HCT116 (cell line): Measurements from ENCODE around the gene MEI1. TPM values are rescaled to one million over a fixed set of nuclear protein-coding genes. Genes with fewer than 3 reads are reported as not detected.

ENCODE experiments used
- ATAC-seq: fragments of 200-7000 bp; cut with Tn5 transposase; 2 replicates; pipeline ENCODE4 v1.9.1; 2020; ENCODE audit warnings: mild to moderate bottlenecking, moderate library complexity
- BruUV-seq: library from RNA; stranded (reverse); fragments of 400-500 nt; replicated peaks from 2 replicates; lab custom pipeline; 2021; lab: Mats Ljungman, UMichigan
- CTCF ChIA-PET: fragments of 300-600 bp; sonication (Branson Sonifier 250); formaldehyde crosslinking; loops from one replicate; lab custom pipeline; 2021; ENCODE audit warnings: antibody characterized with exemption; lab: Charles Lee
- POLR2A ChIA-PET: fragments of 300-600, 350-600 bp; sonication (Branson Sonifier 250); formaldehyde crosslinking; loops from one replicate; lab custom pipeline; 2021; ENCODE audit warnings: antibody characterized with exemption; lab: Charles Lee
- RAD21 ChIA-PET, 2 experiments: fragments of 300-600 bp; sonication (Branson Sonifier 250); formaldehyde crosslinking; loops; one replicate each; lab custom pipeline; 2023; ENCODE audit warnings: low total read pairs in 2 of 2; ENCODE audit not compliant: uncharacterized antibody in 2 of 2, unreplicated experiment in 2 of 2, low non-redundant PET in 1 of 2; lab: Charles Lee
- DNase-seq: peaks from one replicate; pipeline ENCODE4 v3.0.0-alpha.2; 2010; ENCODE audit warnings: low read depth, low spot score
- H2AFZ ChIP-seq: fragments of 200-600 bp; shearing (Covaris generic), sonication (generic); 2 replicates; pipeline ENCODE4 v1.6.1; 2017; ENCODE audit warnings: low read depth, mixed run types, mixed read lengths, antibody characterized with exemption, low read length; ENCODE audit not compliant: poor library complexity, severe bottlenecking
- H3K27ac ChIP-seq: 2 replicates; pipeline ENCODE4 v1.5.1; 2012; ENCODE audit warnings: low read depth, low read length
- H3K27me3 ChIP-seq: fragments of 200-600 bp; sonication (generic); 2 replicates; pipeline ENCODE4 v1.6.1; 2016; ENCODE audit warnings: mixed run types, low read length, mixed read lengths; ENCODE audit not compliant: insufficient read depth
- H3K36me3 ChIP-seq, 2 experiments: fragments of 200-500 bp in 1 of 2; fragments of 200-600 bp in 1 of 2; sonication (Bioruptor generic) in 1 of 2; sonication (generic) in 1 of 2; 2 replicates each; pipeline versions ENCODE4 v1.5.1 to v1.6.1; 2014 to 2016; ENCODE audit warnings: low read length in 2 of 2, inconsistent platforms in 1 of 2, mixed read lengths in 1 of 2, mixed run types in 1 of 2; ENCODE audit not compliant: insufficient read depth in 2 of 2, control insufficient read depth in 1 of 2
- H3K4me1 ChIP-seq, 2 experiments: fragments of 200-600 bp in 1 of 2; sonication (generic) in 1 of 2; 2 replicates each; pipeline versions ENCODE4 v1.5.1 to v1.6.1; 2012 to 2017; ENCODE audit warnings: low read length in 2 of 2, inconsistent platforms in 1 of 2, mild to moderate bottlenecking in 1 of 2, mixed read lengths in 1 of 2, mixed run types in 1 of 2, moderate library complexity in 1 of 2; ENCODE audit not compliant: insufficient read depth in 2 of 2, control insufficient read depth in 1 of 2
- H3K4me2 ChIP-seq: fragments of 200-600 bp; sonication (generic); 2 replicates; pipeline ENCODE4 v1.6.1; 2017; ENCODE audit warnings: mixed run types, low read length, mixed read lengths
- H3K4me3 ChIP-seq, 2 experiments: fragments of 200-600 bp in 1 of 2; sonication (generic) in 1 of 2; replicated peaks in 1 of 2; 2 replicates each; pipeline ENCODE4 v1.5.1; 2011 to 2016; ENCODE audit warnings: low read length in 2 of 2, control low read depth in 1 of 2, low read depth in 1 of 2, mild to moderate bottlenecking in 1 of 2, mixed read lengths in 1 of 2, mixed run types in 1 of 2
- H3K79me2 ChIP-seq: fragments of 200-600 bp; sonication (generic); 2 replicates; pipeline ENCODE4 v1.6.1; 2017; ENCODE audit warnings: mild to moderate bottlenecking, mixed run types, low read length, moderate library complexity, mixed read lengths; ENCODE audit not compliant: insufficient read depth
- H3K9ac ChIP-seq: fragments of 200-600 bp; sonication (generic); 2 replicates; pipeline ENCODE4 v1.6.1; 2016; ENCODE audit warnings: low read length, mixed read lengths
- H3K9me2 ChIP-seq: fragments of 200-600 bp; sonication (generic), shearing (Covaris generic); 2 replicates; pipeline ENCODE4 v1.6.1; 2017; ENCODE audit warnings: mixed run types, mild to moderate bottlenecking, moderate library complexity; ENCODE audit not compliant: insufficient read depth
- H3K9me3 ChIP-seq, 2 experiments: fragments of 200-500 bp in 1 of 2; fragments of 200-600 bp in 1 of 2; sonication (Bioruptor generic) in 1 of 2; sonication (generic) in 1 of 2; 2 replicates each; pipeline ENCODE4 v1.6.1; 2014 to 2017; ENCODE audit warnings: low read length in 2 of 2, mixed read lengths in 2 of 2, inconsistent platforms in 1 of 2, low read depth in 1 of 2, mild to moderate bottlenecking in 1 of 2, mixed run types in 1 of 2, moderate library complexity in 1 of 2; ENCODE audit not compliant: control insufficient read depth in 1 of 2, insufficient read depth in 1 of 2
- H4K20me1 ChIP-seq: fragments of 200-600 bp; sonication (generic), shearing (Covaris generic); 2 replicates; pipeline ENCODE4 v1.6.1; 2017; ENCODE audit warnings: mixed run types, mild to moderate bottlenecking, moderate library complexity; ENCODE audit not compliant: insufficient read depth
- EGR1 ChIP-seq: IDR thresholded peaks from 2 replicates; pipeline ENCODE4 v1.6.1; 2012; ENCODE audit warnings: low read depth
- EZH2 ChIP-seq: fragments of 200-600 bp; sonication (generic); IDR thresholded peaks from 2 replicates; pipeline ENCODE4 v1.6.1; 2017; ENCODE audit warnings: antibody characterized with exemption, mixed run types
- EZH2phosphoT487 ChIP-seq: fragments of 200-600 bp; IDR thresholded peaks from 2 replicates; pipeline ENCODE4 v1.6.1; 2018; ENCODE audit warnings: antibody characterized with exemption, borderline replicate concordance
- JUND ChIP-seq: IDR thresholded peaks from 2 replicates; pipeline ENCODE4 v1.6.1; 2012
- POLR2AphosphoS5 ChIP-seq: IDR thresholded peaks from 2 replicates; pipeline ENCODE4 v1.6.1; 2011; ENCODE audit warnings: mild to moderate bottlenecking, low read depth, low read length, moderate library complexity
- RAD21 ChIP-seq: IDR thresholded peaks from 2 replicates; pipeline ENCODE4 v1.6.1; 2012; ENCODE audit warnings: low read depth, mild to moderate bottlenecking
- intact Hi-C: fragments of 100-400 bp; cut with micrococcal nuclease; formaldehyde crosslinking; loops from 2 replicates; pipeline ENCODE4 v1.10.0; 2022
- total RNA-seq: library from RNA; stranded (reverse); gene quantifications from one replicate; pipeline ENCODE4 v1.2.1, GENCODE V29; 2021; ENCODE audit not compliant: unreplicated experiment
- TF ChIP-seq, protein P1 (sequence below): IDR thresholded peaks from 2 replicates; pipeline ENCODE4 v1.6.1; 2012
- TF ChIP-seq, protein P2 (sequence below): IDR thresholded peaks from 2 replicates; pipeline ENCODE4 v1.6.1; 2012

Gene MEI1
- total RNA-seq, 1 experiment from 2014 or later: 0.64 TPM

DNA sequence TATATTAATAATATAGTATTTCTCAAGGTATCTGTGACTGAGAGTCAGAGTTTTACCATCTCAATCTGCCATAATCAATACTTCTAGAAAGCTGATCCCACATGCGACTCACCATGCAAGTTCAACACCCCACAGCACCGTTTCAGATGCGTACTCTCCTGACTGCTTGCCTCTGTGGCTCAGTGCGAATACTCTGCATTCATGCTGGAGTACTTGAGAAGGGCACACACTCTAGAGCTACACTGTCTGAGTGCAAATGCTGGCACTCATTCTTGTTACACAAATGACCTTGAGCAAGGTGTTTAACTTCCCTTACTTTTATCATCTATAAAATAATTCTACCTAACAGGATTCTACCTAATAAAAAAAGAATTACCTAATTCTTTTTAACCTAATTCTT lies 23.2 kb upstream of the MEI1 start:
- H3K4me2 ChIP-seq: no peak overlapping the region
- H3K27me3 ChIP-seq: no peaks in the 10 kb centered on the region
- H3K79me2 ChIP-seq: peaks cover 96% of the 10 kb centered on the region
- no peak overlapping the region for H3K9ac ChIP-seq
- TF ChIP-seq, protein P1, sequence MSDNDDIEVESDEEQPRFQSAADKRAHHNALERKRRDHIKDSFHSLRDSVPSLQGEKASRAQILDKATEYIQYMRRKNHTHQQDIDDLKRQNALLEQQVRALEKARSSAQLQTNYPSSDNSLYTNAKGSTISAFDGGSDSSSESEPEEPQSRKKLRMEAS: no peak
- TF ChIP-seq RAD21: no peak
- no peak for TF ChIP-seq JUND
- TF ChIP-seq, protein P2, sequence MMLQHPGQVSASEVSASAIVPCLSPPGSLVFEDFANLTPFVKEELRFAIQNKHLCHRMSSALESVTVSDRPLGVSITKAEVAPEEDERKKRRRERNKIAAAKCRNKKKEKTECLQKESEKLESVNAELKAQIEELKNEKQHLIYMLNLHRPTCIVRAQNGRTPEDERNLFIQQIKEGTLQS: no peak
- TF ChIP-seq EZH2phosphoT487: no peak
- TF ChIP-seq EGR1: no peak
- H4K20me1 ChIP-seq: peaks cover 31% of the 10 kb centered on the region; the same call in 1 of the 2 replicates
- H2AFZ ChIP-seq: no peak overlapping the region
- ATAC-seq (no peak), DNase-seq (no peak)
- H3K9me3 ChIP-seq: no peaks in the 10 kb centered on the region
- no peak overlapping the region for H3K27ac ChIP-seq
- CTCF ChIA-PET: interaction anchor here (1.9 kb wide), 1 partner anchor 21 kb away, joined by 5 read pairs; no protein-coding TSS in a partner anchor
- no TSS peak for BruUV-seq
- POLR2A ChIA-PET: no interaction called here
- intact Hi-C loops: no loop called here
- H3K4me1 ChIP-seq: peaks cover 10 to 29% of the 10 kb centered on the region in 2 experiments
- H3K4me3 ChIP-seq: no peak overlapping the region
- H3K9me2 ChIP-seq: no peaks in the 10 kb centered on the region
- RAD21 ChIA-PET: no interaction called here
- H3K36me3 ChIP-seq: peaks cover 41 to 51% of the 10 kb centered on the region in 2 experiments; a peak in 3 of 4 replicates

DNA sequence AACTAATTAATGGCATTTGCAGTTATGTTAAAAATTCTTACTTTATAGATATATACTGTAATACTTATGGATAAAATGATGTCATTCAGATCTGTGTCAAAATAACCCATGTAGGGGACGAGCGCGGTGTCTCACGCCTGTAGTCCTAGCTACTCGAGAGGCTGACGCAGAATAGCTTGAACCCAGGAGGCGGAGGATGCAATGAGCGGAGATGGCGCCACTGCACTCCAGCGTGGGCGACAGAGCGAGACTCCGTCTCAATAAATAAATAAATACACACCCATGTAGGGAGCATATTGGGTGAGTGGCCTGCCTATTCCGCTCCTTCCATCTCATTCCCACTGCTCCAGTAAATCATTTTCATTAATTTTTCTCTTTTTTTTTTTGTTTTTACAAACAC lies 17.7 kb upstream of the MEI1 start:
- Histone ChIP-seq H3K9me2 (no peaks in the 10 kb centered on the region), H3K4me1 (peaks cover 8 to 23% of the 10 kb centered on the region in 2 experiments), H3K4me2 (peak overlapping the region; percentile 66), H4K20me1 (peaks cover 36% of the 10 kb centered on the region; the same call in 1 of the 2 replicates), H3K79me2 (peaks cover 100% of the 10 kb centered on the region), H3K36me3 (peaks cover 23 to 30% of the 10 kb centered on the region in 2 experiments; a peak in 3 of 4 replicates)
- ChIA-PET RAD21 (no interaction called here), POLR2A (no interaction called here), CTCF (interaction anchor here (3.3 kb wide), 1 partner anchor 15 kb away, joined by 17 read pairs; no protein-coding TSS in a partner anchor)
- peak; percentile 20; the same call in 1 of the 2 replicates for ATAC-seq
- intact Hi-C loops: no loop called here
- TF ChIP-seq EZH2: no peak
- TF ChIP-seq POLR2AphosphoS5: no peak
- TF ChIP-seq, all 23 proteins: peak for 0
- Histone ChIP-seq H3K27ac (peak overlapping the region; percentile 66; the same call in 1 of the 2 replicates), H3K9me3 (no peaks in the 10 kb centered on the region), H3K27me3 (no peaks in the 10 kb centered on the region), H3K4me3 (peak overlapping the region; percentile 72 to 77), H3K9ac (peak overlapping the region; percentile 87), H2AFZ (no peak overlapping the region)
- DNase-seq: no peak
- no TSS peak for BruUV-seq
